Urinary bladder (tissue), 4 donors: Measurements from ENCODE around the gene ETS1. TPM values are rescaled to one million over a fixed set of nuclear protein-coding genes. Genes with fewer than 3 reads are reported as not detected.
A peak's percentile ranks its signal among the peaks of the same experiment; 100 is the strongest.

Experiments
- DNase-seq: peaks from one replicate; pipeline ENCODE4 v3.0.0-alpha.2; 2015; ENCODE audit errors: extremely low spot score
- H3K27ac ChIP-seq: one replicate; pipeline ENCODE4 v1.5.1; 2013; ENCODE audit warnings: low read depth, mild to moderate bottlenecking, moderate library complexity
- H3K36me3 ChIP-seq: one replicate; pipeline ENCODE4 v1.6.1; 2013; ENCODE audit warnings: mild to moderate bottlenecking, moderate library complexity; ENCODE audit not compliant: insufficient read depth
- H3K4me1 ChIP-seq: one replicate; pipeline ENCODE4 v1.6.1; 2013; ENCODE audit warnings: mild to moderate bottlenecking, moderate library complexity; ENCODE audit not compliant: insufficient read depth
- H3K4me3 ChIP-seq: one replicate; pipeline ENCODE4 v1.5.1; 2013; ENCODE audit warnings: low read depth, low read length
- WGBS: extraction: QIAGEN DNeasy Blood & Tissue Kit; methylation state at CpG from one replicate; pipeline ENCODE4 v1.1.7; 2013; 5-methylcytosine and 5-hydroxymethylcytosine counted together
- polyA plus RNA-seq: library from polyadenylated mRNA; stranded (reverse); fragments of 200-250 nt; gene quantifications from one replicate; pipeline ENCODE4 v1.2.3, GENCODE V29; 2013
- total RNA-seq: library from RNA; depleted of rRNA; stranded (reverse); fragments of >200 nt; gene quantifications from one replicate; pipeline ENCODE4 v1.2.3, GENCODE V29; 2014
- donor health status: healthy with polysubstance abuse.
- donor health status: healthy.

ETS1 gene, protein sequence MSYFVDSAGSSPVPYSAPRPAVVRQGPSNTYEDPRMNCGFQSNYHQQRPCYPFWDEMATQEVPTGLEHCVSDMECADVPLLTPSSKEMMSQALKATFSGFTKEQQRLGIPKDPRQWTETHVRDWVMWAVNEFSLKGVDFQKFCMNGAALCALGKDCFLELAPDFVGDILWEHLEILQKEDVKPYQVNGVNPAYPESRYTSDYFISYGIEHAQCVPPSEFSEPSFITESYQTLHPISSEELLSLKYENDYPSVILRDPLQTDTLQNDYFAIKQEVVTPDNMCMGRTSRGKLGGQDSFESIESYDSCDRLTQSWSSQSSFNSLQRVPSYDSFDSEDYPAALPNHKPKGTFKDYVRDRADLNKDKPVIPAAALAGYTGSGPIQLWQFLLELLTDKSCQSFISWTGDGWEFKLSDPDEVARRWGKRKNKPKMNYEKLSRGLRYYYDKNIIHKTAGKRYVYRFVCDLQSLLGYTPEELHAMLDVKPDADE
- total RNA-seq: 64.0 TPM
- polyA plus RNA-seq: 35.6 TPM

DNA sequence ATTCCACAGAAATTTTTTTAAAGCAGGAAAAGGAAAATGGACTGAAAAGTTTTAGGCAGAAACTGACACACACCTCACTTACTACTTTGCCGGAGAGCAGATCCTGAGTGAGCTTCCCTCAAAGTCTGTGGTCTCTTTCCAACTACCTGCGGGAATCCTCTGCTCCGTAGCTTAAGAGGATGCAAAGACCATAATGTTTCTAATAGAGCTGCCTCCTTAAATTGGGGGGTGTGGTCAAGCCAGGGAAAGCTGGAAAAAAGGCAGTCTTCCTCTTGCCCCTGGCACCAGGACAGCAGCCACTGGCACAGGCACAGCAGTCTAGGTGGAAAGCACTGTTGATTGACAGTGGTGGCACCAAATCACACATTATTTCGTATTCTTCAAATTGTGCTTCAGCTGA, at the start of gene ETS1:
Gene ETS1 (minus strand): TSS at position 144 of the 400 bp plus-strand sequence. CDS start 14,428 bp downstream, outside the sequence.
- WGBS: 29% methylated on average over 4 of the region's 4 CpGs
- H3K4me1 ChIP-seq: no peaks in the 10 kb centered on the region
- H3K36me3 ChIP-seq: no peaks in the 10 kb centered on the region
- no peak for DNase-seq
- H3K4me3 ChIP-seq: peak within 1 kb of the TSS; percentile 0
- H3K27ac ChIP-seq: no peak within 1 kb of the TSS

DNA sequence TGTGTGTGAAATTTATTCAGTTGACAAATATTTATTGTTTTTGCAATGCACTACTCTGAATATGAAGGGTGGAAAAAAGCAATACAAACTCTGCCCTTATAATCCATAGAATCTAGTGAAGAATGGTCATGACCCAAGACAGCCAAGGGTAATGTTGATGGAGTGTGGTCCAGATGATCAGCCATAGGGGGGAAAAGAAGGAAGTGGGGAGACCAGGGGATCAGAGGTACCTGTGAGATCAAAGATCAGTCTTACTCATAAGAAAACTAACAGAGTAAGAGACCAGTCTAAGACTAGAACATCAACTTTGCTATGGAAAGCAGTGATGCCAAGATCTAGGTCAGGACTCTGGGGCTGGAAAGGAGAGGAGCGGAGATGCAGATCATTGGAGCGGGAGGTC, 47.0 kb upstream of the ETS1 start:
- no peak overlapping the region for H3K27ac ChIP-seq
- no peak for DNase-seq
- H3K4me1 ChIP-seq: no peaks in the 10 kb centered on the region
- WGBS: 98% methylated on average over 2 of the region's 2 CpGs
- H3K4me3 ChIP-seq: no peak overlapping the region
- H3K36me3 ChIP-seq: no peaks in the 10 kb centered on the region

DNA sequence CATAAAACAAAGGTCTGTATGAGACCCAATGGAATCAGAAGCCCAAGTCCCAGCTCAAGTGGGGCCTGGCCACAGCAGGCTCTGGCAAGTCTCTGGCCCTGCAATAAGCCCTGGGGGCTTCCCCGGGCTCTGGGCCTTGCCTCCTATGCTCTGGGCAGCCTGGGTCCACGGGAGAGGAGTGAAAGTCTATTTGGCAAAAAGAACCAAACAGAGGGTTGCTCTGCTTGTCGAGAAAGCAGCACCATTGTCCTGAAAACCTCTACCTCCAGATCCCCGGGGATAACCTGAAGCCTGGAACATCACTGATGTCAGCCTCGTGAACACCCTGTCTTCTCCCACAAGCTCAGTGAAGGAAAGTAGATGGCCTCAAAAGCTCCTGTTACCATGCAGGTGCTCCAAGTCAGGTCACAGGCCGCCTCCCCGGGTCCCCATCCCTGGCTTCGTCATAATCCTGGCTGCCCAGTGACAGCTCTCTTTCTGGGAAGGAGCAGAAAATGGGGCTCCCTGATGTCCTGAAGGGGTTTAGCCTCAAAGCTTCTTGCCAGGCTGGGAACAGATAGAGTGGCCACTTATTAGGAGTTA, 46.1 kb upstream of the ETS1 start:
- H3K4me1 ChIP-seq: no peaks in the 10 kb centered on the region
- H3K4me3 ChIP-seq: no peak overlapping the region
- DNase-seq: no peak
- H3K36me3 ChIP-seq: no peaks in the 10 kb centered on the region
- WGBS: 85% methylated on average over 8 of the region's 8 CpGs
- no peak overlapping the region for H3K27ac ChIP-seq

DNA sequence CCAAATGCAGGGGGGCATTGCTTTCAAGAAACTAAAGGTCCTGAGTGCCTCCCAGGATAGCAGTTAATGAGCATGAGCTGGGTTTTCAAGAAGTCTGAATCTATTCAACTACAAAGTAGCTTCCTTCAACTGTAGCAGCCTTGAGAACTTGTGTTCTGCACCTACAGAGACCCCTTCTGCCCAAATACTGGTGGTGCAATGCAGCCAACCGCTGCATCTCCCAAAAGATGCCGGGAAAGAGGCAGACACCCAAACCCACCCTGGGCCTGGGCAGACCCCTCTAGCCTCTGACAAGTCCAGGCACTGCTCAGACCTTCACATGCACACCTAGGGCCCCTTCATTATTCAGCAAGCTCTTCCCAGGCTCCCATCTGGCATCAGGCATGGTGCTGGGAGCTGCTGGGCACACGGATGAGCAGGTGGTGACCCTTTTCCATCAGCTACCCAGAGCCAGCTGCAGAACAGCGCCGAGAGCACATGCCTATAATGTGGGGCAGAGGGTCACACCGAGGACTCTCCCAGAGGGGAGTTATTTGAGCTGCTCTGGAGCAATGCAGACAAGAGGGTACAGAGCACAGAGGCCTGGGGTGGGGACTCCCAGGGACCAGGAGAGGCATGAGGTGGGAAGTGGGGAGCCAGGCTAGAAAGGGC, 44.9 kb upstream of the ETS1 start:
- Histone ChIP-seq H3K4me1 (no peaks in the 10 kb centered on the region), H3K27ac (no peak overlapping the region), H3K36me3 (no peaks in the 10 kb centered on the region), H3K4me3 (no peak overlapping the region)
- no peak for DNase-seq
- WGBS: 36% methylated on average over 6 of the region's 6 CpGs

DNA sequence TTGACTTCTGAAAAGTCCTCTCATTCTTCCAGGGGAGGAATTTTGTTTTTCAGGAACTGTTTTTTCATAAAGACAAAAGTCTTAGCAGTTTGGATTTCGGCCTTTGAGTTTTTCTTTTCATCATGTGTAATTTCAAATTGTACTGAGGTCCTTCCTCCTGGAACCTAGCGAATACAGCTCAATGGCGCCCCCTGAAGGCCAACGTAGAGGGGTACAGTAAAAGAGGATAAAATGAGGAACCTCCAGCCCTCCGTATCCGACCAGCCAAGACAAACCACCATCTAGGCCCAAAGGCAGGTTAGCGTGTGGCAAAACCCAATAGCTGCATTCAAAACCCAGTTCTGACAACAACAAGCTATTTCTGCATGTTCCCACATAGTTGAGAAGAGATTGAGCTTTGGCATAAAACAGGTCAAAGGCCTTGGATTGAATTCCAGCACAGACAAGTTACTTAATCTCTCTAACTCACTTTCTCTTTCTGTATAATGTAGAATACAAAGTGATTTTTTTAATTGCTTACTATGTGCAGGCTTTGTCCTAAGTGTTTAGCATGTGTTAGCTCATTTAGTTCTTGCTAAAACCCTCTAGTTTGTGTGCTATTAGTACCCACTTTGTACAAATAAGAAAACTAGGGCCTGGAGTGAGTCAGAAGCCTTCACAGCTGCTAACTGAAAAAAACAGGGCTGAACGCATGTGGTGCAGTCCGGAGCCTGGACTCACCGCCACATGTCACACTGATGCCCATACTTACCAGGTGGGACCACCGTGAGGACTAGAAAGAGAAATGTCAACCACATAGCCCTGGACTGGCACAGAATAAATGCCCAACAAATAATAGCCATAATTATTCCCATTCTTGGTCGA, 43.2 kb upstream of the ETS1 start:
- no peak overlapping the region for H3K27ac ChIP-seq
- DNase-seq: peak; percentile 74
- H3K4me1 ChIP-seq: no peaks in the 10 kb centered on the region
- no peaks in the 10 kb centered on the region for H3K36me3 ChIP-seq
- 45% methylated on average over 12 of the region's 12 CpGs for WGBS
- H3K4me3 ChIP-seq: no peak overlapping the region

DNA sequence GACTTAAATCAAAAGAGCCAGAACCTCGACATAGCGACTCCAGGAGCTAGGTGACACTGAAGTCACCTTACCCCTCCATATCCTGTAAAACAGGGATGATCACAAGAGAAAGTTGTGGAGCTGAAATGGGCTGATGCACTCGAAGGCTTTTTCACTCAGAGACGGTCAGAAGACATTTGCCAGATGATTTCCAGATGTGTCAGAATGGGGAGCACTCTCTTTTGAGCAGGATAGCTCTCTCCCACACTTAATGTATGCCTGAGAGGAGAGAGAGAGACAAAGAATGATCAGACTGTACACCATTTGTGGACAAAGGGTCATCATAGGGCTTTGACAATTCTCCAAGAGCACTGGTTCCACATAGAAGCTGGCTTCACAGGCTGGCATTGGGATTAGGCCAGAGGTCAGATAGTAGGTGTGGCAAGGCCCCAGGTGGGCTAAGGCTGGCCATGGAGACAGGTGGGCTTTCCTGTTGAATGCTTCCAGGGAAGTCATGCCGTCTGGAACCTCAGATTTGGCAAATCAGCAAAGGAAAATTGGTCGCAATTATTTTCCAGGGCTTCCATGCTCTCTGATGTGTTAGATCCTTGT, 42.3 kb upstream of the ETS1 start:
- Histone ChIP-seq H3K36me3 (no peaks in the 10 kb centered on the region), H3K4me3 (no peak overlapping the region), H3K27ac (no peak overlapping the region), H3K4me1 (no peaks in the 10 kb centered on the region)
- no peak for DNase-seq
- 71% methylated on average over 6 of the region's 6 CpGs for WGBS

DNA sequence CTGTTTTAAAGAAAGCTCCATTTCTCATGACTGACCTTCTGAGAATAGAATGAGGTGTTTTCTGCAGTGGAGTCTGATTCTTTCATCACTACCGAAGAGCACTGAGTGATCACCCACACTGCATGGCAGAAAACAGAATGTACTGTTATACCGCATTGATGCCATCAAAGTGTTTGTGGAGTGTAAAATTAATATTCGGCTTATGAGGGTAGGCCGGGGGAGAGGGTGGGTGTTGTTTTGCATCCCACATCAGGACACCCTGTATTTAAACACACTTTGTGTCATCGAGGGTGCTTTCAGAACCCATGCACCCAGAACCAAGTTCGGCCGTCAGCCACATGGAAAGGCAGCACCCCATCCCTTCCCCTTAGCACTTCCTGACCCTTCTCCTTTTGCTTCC, 41.3 kb upstream of the ETS1 start:
- Histone ChIP-seq H3K4me3 (no peak overlapping the region), H3K27ac (no peak overlapping the region), H3K4me1 (no peaks in the 10 kb centered on the region), H3K36me3 (no peaks in the 10 kb centered on the region)
- no peak for DNase-seq
- WGBS: 93% methylated on average over 7 of the region's 7 CpGs

DNA sequence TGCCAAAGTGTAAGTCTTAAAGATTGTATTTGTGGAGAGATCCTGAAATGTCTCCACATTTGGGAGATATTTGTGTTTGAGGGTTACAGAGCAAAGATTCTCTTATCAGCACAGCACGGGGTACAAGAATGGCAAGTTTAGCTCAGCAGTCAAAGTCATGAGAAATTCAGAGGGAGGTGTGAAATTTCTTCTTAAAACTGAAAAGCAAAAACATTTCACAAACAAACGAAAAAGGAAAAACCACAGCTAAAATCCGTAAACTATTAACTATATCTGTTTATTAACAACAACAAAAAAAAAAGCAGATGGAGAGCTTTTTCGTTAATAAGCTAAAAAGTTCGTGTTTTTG, 40.9 kb upstream of the ETS1 start:
- no peaks in the 10 kb centered on the region for H3K36me3 ChIP-seq
- no peak overlapping the region for H3K4me3 ChIP-seq
- H3K27ac ChIP-seq: no peak overlapping the region
- H3K4me1 ChIP-seq: no peaks in the 10 kb centered on the region
- WGBS: 89% methylated on average over 5 of the region's 5 CpGs
- no peak for DNase-seq

DNA sequence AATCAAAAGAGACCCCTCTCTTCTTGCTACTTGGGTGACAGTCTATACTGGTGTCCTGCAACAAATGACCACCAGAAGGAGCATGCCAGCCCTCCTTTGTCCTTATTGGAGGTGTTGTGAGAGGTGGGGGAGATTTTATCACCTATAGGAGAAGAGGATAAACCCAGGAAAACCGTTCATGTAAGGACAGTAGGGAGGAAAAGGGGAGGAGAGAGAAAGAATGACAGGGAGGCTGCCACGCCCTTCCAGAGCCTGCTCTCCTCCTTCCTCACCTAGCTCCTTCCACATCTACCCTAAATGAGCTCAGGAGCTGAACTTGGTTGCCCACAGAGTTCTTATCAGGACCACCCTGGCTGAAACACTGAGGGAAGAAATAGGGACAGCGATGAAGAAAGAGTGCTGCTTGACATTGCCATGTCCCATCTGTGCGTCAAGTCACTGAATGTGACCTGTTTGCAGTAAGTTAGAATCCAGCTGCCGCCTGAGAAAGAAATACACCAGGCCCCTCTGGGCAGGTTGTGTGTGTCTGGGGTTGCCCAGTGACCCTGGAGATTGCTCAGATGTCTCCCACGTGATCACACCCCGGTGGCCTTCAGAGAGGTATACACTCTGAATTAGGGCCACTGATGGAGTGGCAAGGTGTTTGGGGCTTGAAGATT, 40.4 kb upstream of the ETS1 start:
- 85% methylated on average over 7 of the region's 7 CpGs for WGBS
- no peak for DNase-seq
- no peaks in the 10 kb centered on the region for H3K36me3 ChIP-seq
- H3K4me3 ChIP-seq: no peak overlapping the region
- no peaks in the 10 kb centered on the region for H3K4me1 ChIP-seq
- no peak overlapping the region for H3K27ac ChIP-seq

DNA sequence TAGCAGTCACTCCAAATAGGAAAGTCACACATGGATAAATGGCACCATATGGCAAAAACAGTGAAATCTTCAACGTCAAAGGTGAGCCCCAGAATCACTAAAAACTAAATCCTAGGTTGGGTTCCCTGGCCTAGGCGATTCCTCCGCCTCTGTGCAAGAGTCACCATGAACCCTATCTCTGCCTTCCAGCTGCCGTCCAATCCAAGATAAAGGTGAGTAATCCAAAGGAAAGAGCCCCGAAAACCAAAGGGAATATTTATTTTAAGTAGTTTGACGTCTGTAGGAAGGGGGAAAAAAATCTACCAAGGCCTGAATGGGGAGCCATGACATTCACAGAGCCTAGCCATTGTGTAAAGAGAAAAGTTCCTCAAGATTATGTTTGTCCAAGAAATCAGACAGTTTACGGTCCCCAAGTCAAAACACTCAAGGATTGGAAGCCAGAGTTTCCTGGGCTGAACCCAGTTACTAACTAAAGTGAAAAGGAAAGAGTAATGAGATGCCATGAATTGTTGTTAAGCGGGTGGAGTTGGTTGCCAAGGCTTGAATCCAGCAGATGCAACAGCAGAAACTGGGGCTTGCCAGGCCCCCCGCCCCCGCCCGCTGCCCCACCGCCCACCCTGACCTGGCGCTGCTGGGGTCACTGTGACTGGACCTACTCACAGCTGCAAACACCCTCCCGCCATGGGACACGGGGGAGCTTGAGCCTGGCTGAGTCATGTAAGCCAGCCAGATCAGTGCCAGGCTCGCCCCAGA, 39.7 kb upstream of the ETS1 start:
- Histone ChIP-seq H3K27ac (no peak overlapping the region), H3K4me3 (no peak overlapping the region), H3K36me3 (no peaks in the 10 kb centered on the region), H3K4me1 (no peaks in the 10 kb centered on the region)
- no peak for DNase-seq
- 87% methylated on average over 16 of the region's 16 CpGs for WGBS

DNA sequence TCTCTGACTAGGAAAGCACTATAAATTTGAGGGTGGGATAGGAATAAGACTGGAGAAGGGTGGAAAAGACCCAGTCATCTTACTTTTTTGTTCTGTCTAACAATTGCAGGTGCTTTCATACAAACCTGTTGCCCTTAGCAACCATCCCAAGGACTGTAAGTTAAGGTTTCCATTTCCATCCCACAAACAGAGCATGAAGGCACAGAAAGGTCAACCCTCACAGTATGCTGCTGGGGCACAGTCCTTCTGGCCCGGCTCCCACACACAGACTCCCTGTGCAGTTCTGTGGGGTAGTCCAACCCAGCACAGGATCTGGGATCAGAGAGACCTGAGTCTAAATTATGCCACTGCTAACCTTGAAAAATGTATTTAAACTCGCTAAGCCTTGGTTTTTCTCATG, 38.4 kb upstream of the ETS1 start:
- no peak overlapping the region for H3K27ac ChIP-seq
- no peaks in the 10 kb centered on the region for H3K4me1 ChIP-seq
- DNase-seq: no peak
- H3K4me3 ChIP-seq: no peak overlapping the region
- 94% methylated on average over 2 of the region's 2 CpGs for WGBS
- H3K36me3 ChIP-seq: no peaks in the 10 kb centered on the region

DNA sequence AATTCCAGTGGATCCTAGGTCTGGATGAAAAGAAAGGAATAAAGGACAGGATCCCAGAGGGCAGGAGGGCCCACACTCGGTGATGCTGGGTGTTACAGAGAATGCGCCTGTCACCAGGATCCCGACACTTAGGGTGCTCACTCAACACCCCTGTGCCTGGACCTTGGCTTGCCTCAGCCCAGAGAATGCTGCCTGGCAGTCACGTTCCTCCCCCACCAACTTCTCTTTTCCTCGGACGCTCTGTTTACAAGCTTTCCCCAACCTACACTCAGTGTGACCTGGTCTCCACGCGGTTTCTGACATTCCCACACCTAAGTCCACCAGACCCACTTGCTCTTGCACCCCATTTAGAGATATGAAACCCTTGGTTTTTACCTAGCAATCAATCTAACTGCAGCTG, 38.0 kb upstream of the ETS1 start:
- no peaks in the 10 kb centered on the region for H3K4me1 ChIP-seq
- H3K4me3 ChIP-seq: no peak overlapping the region
- H3K27ac ChIP-seq: no peak overlapping the region
- 85% methylated on average over 8 of the region's 8 CpGs for WGBS
- DNase-seq: no peak
- no peaks in the 10 kb centered on the region for H3K36me3 ChIP-seq
